Epithelial cell of proximal tubule (primary cell): ENCODE measurements around the gene PIK3C2G. TPM values are rescaled to one million over a fixed set of nuclear protein-coding genes. Genes with fewer than 3 reads are reported as not detected.
A peak's percentile ranks its signal among the peaks of the same experiment; 100 is the strongest.

ENCODE experiments used
- DNase-seq: peaks from one replicate; pipeline ENCODE4 v3.0.0-alpha.2; 2011; ENCODE audit warnings: low read depth
- H3K4me3 ChIP-seq: 2 replicates; pipeline ENCODE4 v1.5.1; 2011; ENCODE audit warnings: low read depth, mild to moderate bottlenecking, low read length
- CTCF ChIP-seq: conservative IDR thresholded peaks from 2 replicates; pipeline ENCODE4 v1.5.1; 2012; ENCODE audit warnings: low read depth, mild to moderate bottlenecking, low read length
- total RNA-seq: library from RNA; depleted of rRNA; stranded (reverse); fragments of >200 nt; gene quantifications from 2 replicates; pipeline ENCODE4 v1.2.3, GENCODE V29; 2015

PIK3C2G gene
- total RNA-seq, 1 donor from 2014 or later: 0.12 TPM

DNA sequence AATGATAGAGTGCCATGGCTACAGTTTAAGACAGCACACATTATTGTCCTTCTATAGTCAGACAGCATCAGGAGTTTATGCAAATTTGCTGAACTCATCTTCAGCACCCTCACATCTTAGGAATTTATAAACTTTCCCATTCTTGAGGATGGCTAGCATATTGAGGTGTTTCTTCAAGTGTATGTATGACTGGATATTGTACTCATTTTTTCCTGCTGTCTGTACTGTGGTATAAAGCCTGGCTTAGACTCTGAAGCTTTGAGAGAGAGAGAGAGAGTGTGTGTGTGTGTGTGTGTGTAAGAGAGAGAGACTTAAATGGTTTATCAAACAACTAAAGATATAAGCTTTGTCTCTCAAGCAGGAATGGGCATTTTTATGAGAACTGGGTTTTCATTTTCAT lies 161.6 kb downstream of the PIK3C2G start:
- TF ChIP-seq CTCF: no peak
- no peak overlapping the region for H3K4me3 ChIP-seq
- no peak for DNase-seq

DNA sequence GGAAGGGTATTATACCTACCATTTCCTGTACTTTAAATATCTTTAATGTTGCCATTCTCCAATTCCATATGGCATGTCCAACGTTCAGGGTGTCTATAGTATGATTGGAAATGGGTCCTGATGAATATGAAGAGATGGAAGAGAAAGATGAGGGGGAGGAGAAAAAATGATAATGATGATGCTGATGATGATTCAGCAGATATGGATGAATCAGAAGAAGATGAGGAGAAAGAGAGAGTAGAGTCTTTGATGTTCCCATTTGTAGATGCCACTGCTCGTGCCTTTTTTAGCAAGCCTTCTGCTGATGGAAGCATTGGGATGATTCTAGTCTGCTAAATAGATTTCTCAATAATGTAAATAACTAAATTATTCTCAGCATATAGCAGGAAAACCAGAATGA lies 163.5 kb downstream of the PIK3C2G start:
- DNase-seq: no peak
- TF ChIP-seq CTCF: no peak
- H3K4me3 ChIP-seq: no peak overlapping the region

- TF ChIP-seq CTCF: no peak
- no peak for DNase-seq
- no peak overlapping the region for H3K4me3 ChIP-seq
Observed at GRCh38 chr12:18427520-18427919, 166.2 kb downstream of the PIK3C2G start.

DNA sequence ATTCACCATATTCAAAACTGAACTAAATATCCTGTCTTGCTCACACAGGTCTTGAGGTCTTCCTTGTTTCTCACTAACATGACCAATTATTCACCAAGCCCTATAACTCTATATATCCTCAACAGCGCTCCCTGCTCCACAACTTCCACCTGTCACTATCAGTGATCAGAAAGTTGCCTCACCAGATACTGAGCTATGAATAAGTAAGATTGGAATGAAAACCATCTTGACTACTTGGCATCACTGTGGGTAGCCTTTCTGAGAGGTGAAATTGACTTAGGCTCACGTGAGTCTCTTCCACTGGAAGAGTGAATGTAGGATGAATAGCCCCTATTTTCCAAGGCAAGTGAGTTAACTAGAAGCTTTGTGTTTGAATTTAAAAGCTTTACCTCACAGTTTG lies 167.1 kb downstream of the PIK3C2G start:
- DNase-seq: peak; percentile 44
- no peak for TF ChIP-seq CTCF
- H3K4me3 ChIP-seq: no peak overlapping the region

DNA sequence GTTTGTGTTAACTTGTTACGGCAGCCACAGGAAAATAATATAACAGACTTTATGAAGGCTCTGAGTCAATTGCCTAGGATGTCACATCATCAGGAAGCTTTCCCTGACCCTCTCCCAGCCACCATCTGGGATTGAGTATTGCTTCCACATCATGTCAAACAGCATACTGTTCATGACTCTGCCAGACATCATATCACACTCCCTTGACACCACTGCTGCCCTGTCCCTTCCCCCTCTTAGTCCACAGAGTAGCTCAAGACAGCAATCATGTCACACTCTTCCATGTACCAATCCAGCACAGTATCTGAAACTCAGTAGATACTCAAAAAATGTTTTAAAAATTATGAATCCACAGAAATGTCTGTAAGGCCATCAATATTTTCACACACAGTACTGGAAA lies 168.0 kb downstream of the PIK3C2G start:
- TF ChIP-seq CTCF: no peak
- DNase-seq: no peak
- no peak overlapping the region for H3K4me3 ChIP-seq

- H3K4me3 ChIP-seq: no peak overlapping the region
- peak; percentile 25 for DNase-seq
- peak; percentile 98 for TF ChIP-seq CTCF
Observed at GRCh38 chr12:18430425-18431048, 169.2 kb downstream of the PIK3C2G start.

GRCh38 chr12:18431771-18432170 lies 170.5 kb downstream of the PIK3C2G start:
- H3K4me3 ChIP-seq: no peak overlapping the region
- DNase-seq: no peak
- TF ChIP-seq CTCF: no peak
